CD14-positive monocyte (primary cell): ENCODE data around the gene AKR1C1. TPM values are rescaled to one million over a fixed set of nuclear protein-coding genes. Genes with fewer than 3 reads are reported as not detected.
"Not testable (repeated sequence)": the region's sequence is repeated elsewhere in the genome, so short reads cannot be mapped to it uniquely, and the experiment has no call there.

Experiments
- DNase-seq, 3 donors: peaks; one replicate each; pipeline ENCODE4 v3.0.0-alpha.2; 2011 to 2022
- H2AFZ ChIP-seq: 2 replicates; pipeline ENCODE4 v1.6.0; 2012; ENCODE audit warnings: mild to moderate bottlenecking, low read depth, low read length, inconsistent platforms; ENCODE audit not compliant: insufficient read depth, poor library complexity, severe bottlenecking
- H3K27ac ChIP-seq, 2 donors: 1 replicate in 1 of 2; 2 replicates in 1 of 2; pipeline ENCODE4 v1.5.1; 2012 to 2013; ENCODE audit warnings: low read length in 2 of 2, control low read depth in 1 of 2, inconsistent platforms in 1 of 2, low read depth in 1 of 2, mild to moderate bottlenecking in 1 of 2
- H3K27me3 ChIP-seq, 2 donors: one replicate each; pipeline versions ENCODE4 v1.6.0 to v1.6.1; 2011 to 2013; ENCODE audit warnings: low read length in 2 of 2; ENCODE audit not compliant: control insufficient read depth in 2 of 2, insufficient read depth in 2 of 2
- H3K36me3 ChIP-seq, 2 donors: replicated peaks in 1 of 2; 1 replicate in 1 of 2; 2 replicates in 1 of 2; pipeline versions ENCODE4 v1.5.1 to v1.6.1; 2012 to 2013; ENCODE audit warnings: low read length in 2 of 2, control low read depth in 1 of 2, inconsistent platforms in 1 of 2, mild to moderate bottlenecking in 1 of 2; ENCODE audit not compliant: insufficient read depth in 2 of 2, control insufficient read depth in 1 of 2
- H3K4me1 ChIP-seq, 2 donors: 1 replicate in 1 of 2; 2 replicates in 1 of 2; pipeline versions ENCODE4 v1.5.1 to v1.6.1; 2012 to 2013; ENCODE audit warnings: low read length in 2 of 2, control low read depth in 1 of 2, inconsistent platforms in 1 of 2, mild to moderate bottlenecking in 1 of 2, moderate library complexity in 1 of 2; ENCODE audit not compliant: insufficient read depth in 2 of 2, control insufficient read depth in 1 of 2
- H3K4me2 ChIP-seq: replicated peaks from 2 replicates; pipeline ENCODE3; 2012; ENCODE audit warnings: low read length, moderate library complexity, mild to moderate bottlenecking; ENCODE audit not compliant: poor library complexity, severe bottlenecking; ENCODE audit errors: extremely low read depth
- H3K4me3 ChIP-seq, 3 experiments: fragments of 200-600 bp in 1 of 3; sonication (generic) in 1 of 3; replicated peaks in 1 of 3; 1 replicate in 2 of 3; 2 replicates in 1 of 3; pipeline ENCODE4 v1.5.1; 2011 to 2013; ENCODE audit warnings: low read length in 3 of 3, mild to moderate bottlenecking in 3 of 3, control low read depth in 2 of 3, low read depth in 2 of 3, inconsistent platforms in 1 of 3, moderate library complexity in 1 of 3
- H3K79me2 ChIP-seq: 2 replicates; pipeline ENCODE4 v1.6.0; 2012; ENCODE audit warnings: mild to moderate bottlenecking, control low read depth, inconsistent platforms, low read length, moderate library complexity; ENCODE audit not compliant: insufficient read depth
- H3K9ac ChIP-seq: 2 replicates; pipeline ENCODE4 v1.6.0; 2017; ENCODE audit warnings: low read length, mild to moderate bottlenecking; ENCODE audit not compliant: insufficient read depth, poor library complexity, severe bottlenecking
- H3K9me3 ChIP-seq, 2 donors: replicated peaks in 1 of 2; 1 replicate in 1 of 2; 2 replicates in 1 of 2; pipeline versions ENCODE4 v1.5.1 to v1.6.1; 2012 to 2013; ENCODE audit warnings: low read length in 2 of 2, control low read depth in 1 of 2; ENCODE audit not compliant: control insufficient read depth in 1 of 2, insufficient read depth in 1 of 2
- H4K20me1 ChIP-seq: 2 replicates; pipeline ENCODE4 v1.6.0; 2012; ENCODE audit warnings: mild to moderate bottlenecking, low read length, control low read depth, moderate library complexity; ENCODE audit not compliant: insufficient read depth
- H3K27ac Mint-ChIP-seq, 7 donors: one replicate each; pipeline ENCODE4 v1.8.0; 2020; ENCODE audit warnings: mild to moderate bottlenecking in 7 of 7, mixed read lengths in 7 of 7, moderate library complexity in 6 of 7, inconsistent platforms in 2 of 7
- H3K27me3 Mint-ChIP-seq, 3 donors: one replicate each; pipeline ENCODE4 v1.8.0; 2021 to 2022; ENCODE audit warnings: low read depth in 3 of 3, mild to moderate bottlenecking in 3 of 3, mixed read lengths in 3 of 3, moderate library complexity in 3 of 3, inconsistent platforms in 1 of 3
- H3K36me3 Mint-ChIP-seq, 2 donors: one replicate each; pipeline ENCODE4 v1.8.0; 2020; ENCODE audit warnings: mixed read lengths in 2 of 2, inconsistent platforms in 1 of 2, mild to moderate bottlenecking in 1 of 2
- H3K4me1 Mint-ChIP-seq: one replicate; pipeline ENCODE4 v1.8.0; 2020; ENCODE audit warnings: mild to moderate bottlenecking, mixed read lengths
- H3K4me3 Mint-ChIP-seq, 2 donors: one replicate each; pipeline ENCODE4 v1.8.0; 2020; ENCODE audit warnings: mild to moderate bottlenecking in 2 of 2, mixed read lengths in 2 of 2, moderate library complexity in 1 of 2
- H3K9me3 Mint-ChIP-seq, 7 donors: one replicate each; pipeline ENCODE4 v1.8.0; 2020 to 2022; ENCODE audit warnings: mixed read lengths in 7 of 7, mild to moderate bottlenecking in 6 of 7, moderate library complexity in 6 of 7, inconsistent platforms in 2 of 7
- WGBS: methylation state at CpG from one replicate; pipeline ENCODE4 v1.1.5; 2013; ENCODE audit warnings: missing lambda C conversion rate; ENCODE audit not compliant: insufficient coverage; 5-methylcytosine and 5-hydroxymethylcytosine counted together
- intact Hi-C, 2 donors: fragments of 100-400 bp; cut with micrococcal nuclease; formaldehyde crosslinking; loops; one replicate each; pipeline versions ENCODE4 v1.15.0 to v1.15.1; 2023
- polyA plus RNA-seq, 3 donors: library from polyadenylated mRNA; depleted of rRNA in 1 of 3; unstranded in 2 of 3; stranded (reverse) in 1 of 3; fragments of 300-500 nt in 2 of 3; fragments of >200 nt in 1 of 3; fragmentation: Illumina TruSeq in 2 of 3; gene quantifications; 1 replicate in 2 of 3; 2 replicates in 1 of 3; pipeline ENCODE4 v1.2.3, GENCODE V29; 2012 to 2021

Gene AKR1C1
- polyA plus RNA-seq, 3 donors = 0.07 to 0.85 TPM; not detected in 1

GRCh38 chr10:5019770-5020612 lies 56.8 kb downstream of the AKR1C1 start:
- H3K4me1 ChIP-seq, H3K36me3 Mint-ChIP-seq, H3K27me3 ChIP-seq, DNase-seq, H3K4me2 ChIP-seq, H3K9me3 ChIP-seq, H3K4me3 Mint-ChIP-seq, H4K20me1 ChIP-seq, H3K27ac ChIP-seq, H3K4me1 Mint-ChIP-seq, H2AFZ ChIP-seq, H3K4me3 ChIP-seq, H3K27me3 Mint-ChIP-seq, intact Hi-C loops, H3K9me3 Mint-ChIP-seq, H3K79me2 ChIP-seq, H3K36me3 ChIP-seq, H3K9ac ChIP-seq: not testable (repeated sequence)
- H3K27ac Mint-ChIP-seq = peak overlapping the region in 2 of 7 donors; percentile 6 to 44
- WGBS = 0% methylated on average over 1 of the region's 6 CpGs

GRCh38 chr10:5021624-5022290 lies 58.5 kb downstream of the AKR1C1 start:
- H2AFZ ChIP-seq, intact Hi-C loops, H3K9ac ChIP-seq, H3K27me3 ChIP-seq, DNase-seq, H3K36me3 ChIP-seq, H3K27ac ChIP-seq, H3K27me3 Mint-ChIP-seq, H3K4me3 Mint-ChIP-seq, H3K4me2 ChIP-seq, H3K9me3 ChIP-seq, H3K27ac Mint-ChIP-seq, H4K20me1 ChIP-seq, H3K9me3 Mint-ChIP-seq, H3K79me2 ChIP-seq, H3K36me3 Mint-ChIP-seq, H3K4me3 ChIP-seq: not testable (repeated sequence)
- peaks cover 6 to 20% of the 10 kb centered on the region in 2 donors for H3K4me1 ChIP-seq
- peaks cover 22% of the 10 kb centered on the region for H3K4me1 Mint-ChIP-seq
- WGBS = 55% methylated on average over 7 of the region's 10 CpGs
